SU-DHL-6 (cell line): ENCODE data around the gene ADIPOQ.

ENCODE experiments used
- EZH2phosphoT487 ChIP-seq: fragments of 200-600 bp; sonication (generic), shearing (Covaris generic); conservative IDR thresholded peaks from 2 replicates; pipeline ENCODE4 v1.6.1; 2018; ENCODE audit warnings: mild to moderate bottlenecking, antibody characterized with exemption, low read length, moderate library complexity, mixed read lengths
- TF ChIP-seq, protein P1 (sequence below): fragments of 200-600 bp; sonication (generic); IDR thresholded peaks from one replicate; pipeline ENCODE4 v1.5.1; 2017; ENCODE audit warnings: antibody characterized with exemption, mild to moderate bottlenecking, low read length, moderate library complexity; ENCODE audit not compliant: insufficient read depth, poor library complexity, severe bottlenecking

DNA sequence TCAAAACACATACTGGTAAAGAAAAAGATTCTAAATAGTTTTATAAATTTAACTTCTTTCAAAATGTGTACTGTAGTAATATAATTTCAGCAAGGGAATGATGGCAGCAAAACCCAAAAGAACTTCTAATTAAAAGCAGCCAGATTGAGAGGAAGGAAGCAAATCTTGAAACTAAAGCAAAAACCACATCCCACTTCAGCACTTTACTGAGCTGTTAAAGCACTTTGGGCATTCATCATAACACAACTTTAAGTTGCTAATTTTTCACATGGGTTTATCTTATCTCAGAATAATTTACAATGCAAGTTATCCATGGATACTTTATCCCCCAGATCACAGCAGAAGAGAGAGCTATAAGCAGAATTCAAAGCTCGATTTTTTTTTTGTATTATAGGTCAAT is 42.2 kb upstream of the ADIPOQ start:
- TF ChIP-seq, protein P1, sequence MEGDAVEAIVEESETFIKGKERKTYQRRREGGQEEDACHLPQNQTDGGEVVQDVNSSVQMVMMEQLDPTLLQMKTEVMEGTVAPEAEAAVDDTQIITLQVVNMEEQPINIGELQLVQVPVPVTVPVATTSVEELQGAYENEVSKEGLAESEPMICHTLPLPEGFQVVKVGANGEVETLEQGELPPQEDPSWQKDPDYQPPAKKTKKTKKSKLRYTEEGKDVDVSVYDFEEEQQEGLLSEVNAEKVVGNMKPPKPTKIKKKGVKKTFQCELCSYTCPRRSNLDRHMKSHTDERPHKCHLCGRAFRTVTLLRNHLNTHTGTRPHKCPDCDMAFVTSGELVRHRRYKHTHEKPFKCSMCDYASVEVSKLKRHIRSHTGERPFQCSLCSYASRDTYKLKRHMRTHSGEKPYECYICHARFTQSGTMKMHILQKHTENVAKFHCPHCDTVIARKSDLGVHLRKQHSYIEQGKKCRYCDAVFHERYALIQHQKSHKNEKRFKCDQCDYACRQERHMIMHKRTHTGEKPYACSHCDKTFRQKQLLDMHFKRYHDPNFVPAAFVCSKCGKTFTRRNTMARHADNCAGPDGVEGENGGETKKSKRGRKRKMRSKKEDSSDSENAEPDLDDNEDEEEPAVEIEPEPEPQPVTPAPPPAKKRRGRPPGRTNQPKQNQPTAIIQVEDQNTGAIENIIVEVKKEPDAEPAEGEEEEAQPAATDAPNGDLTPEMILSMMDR: no peak
- TF ChIP-seq EZH2phosphoT487: no peak
